Measurements from ENCODE around the gene SPRYD7.
A peak's percentile ranks its signal among the peaks of the same experiment; 100 is the strongest.
"Not testable (repeated sequence)": the region's sequence is repeated elsewhere in the genome, so short reads cannot be mapped to it uniquely, and the experiment has no call there.

The SPRYD7 gene, protein sequence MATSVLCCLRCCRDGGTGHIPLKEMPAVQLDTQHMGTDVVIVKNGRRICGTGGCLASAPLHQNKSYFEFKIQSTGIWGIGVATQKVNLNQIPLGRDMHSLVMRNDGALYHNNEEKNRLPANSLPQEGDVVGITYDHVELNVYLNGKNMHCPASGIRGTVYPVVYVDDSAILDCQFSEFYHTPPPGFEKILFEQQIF

DNA sequence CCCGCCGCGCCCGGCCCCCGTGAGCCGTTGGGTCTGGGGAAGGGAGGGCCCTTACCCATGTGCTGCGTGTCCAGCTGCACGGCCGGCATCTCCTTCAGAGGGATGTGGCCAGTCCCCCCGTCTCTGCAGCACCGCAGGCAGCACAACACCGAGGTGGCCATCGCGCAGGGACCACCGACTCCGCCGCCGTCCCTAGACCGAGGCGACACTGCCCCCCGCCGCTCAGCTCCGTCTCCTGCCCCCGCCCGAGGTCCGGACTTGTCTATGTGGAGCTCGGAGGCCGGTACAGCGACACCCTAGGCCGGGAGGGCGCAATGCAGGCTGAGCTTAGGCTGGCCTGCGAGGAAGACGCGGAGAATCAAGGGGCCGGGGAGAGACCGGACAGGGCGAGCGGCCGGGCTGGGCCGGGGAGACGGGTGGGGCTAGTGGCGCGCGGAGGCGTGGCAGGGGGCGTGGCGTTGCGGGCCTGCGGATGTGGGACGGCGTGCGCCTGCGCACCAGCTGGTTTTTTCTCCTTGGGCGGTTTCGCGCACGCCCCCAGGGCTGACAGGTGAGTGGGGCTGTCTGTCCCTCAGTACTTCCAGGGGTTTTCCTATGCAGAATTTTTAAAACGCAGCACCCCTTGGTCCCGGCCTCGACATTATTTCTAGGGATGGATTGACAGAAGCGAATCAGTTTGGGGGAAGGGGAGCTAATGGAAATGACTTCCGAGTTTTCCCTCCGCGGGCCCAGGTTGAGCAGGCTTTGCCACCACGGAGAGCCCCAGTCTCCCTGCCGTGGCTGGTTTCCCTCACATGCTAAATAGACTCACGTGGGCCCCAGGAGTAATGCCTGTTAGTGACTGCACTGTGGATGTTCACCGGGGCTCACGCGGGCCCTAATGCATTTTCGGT lies at the start of gene SPRYD7:
TSS of gene SPRYD7 (minus strand) at position 266 of the 893 bp plus-strand sequence. CDS start at position 161, 105 bp downstream.
- DNase-seq = peak; percentile 88

DNA sequence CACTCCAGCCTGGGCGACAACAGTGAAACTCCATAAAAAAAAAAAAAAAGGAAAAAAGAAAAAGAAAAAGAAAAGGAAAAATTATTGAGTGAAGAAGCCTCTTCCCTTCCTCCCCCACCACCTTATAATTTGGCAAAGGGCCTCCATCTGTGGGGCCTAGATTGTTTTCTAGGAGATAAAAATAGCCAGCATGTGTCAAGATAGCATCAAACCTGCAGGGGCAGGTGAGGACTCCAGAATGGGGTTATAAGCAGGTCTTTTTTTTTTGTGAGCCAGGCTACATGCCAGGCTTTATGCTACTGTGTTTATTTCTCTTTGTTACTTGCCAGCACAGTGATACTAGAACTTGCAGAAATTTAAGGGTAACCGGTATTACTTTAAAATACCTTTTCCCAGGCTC lies 49.0 kb upstream of the SPRYD7 start:
- no peak for DNase-seq

DNA sequence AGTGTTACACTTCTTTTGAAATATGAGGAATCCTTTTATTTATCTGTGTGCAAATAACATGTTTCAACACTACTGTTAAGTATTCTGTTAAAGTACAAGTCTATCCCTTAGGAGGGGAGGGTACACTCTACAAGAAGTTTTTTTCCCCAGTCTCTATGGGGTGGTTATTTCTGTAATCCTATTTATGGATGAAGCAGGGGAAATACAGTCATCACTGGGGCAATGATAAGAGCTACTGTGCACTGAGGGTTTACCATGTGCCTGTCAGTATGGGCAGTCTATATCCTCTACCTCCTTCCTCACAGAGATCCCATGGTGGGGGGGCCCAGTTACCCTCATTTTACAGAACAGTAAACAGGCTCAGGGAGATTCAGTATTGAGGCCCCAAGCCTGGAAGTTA lies 44.1 kb upstream of the SPRYD7 start:
- DNase-seq = no peak

DNA sequence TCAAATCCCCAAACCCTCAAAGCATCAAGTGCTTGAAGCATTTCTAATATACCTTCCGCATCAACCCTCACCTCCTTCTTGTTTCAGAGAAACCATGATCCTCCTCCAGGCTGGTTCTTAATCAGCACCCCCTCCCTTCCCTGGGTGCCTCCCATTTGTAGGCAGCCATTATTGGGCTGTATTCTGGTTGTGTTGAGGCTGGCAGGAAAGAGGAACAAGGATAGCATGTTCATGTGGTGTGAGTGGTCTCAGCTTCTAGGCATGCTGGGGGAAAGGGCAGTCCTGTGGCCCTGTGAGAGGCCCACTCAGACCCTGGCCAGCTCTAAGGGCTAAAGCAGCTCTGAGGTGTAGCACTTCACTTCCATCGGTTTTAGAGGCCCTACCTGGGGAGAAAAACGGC lies 41.9 kb upstream of the SPRYD7 start:
- no peak for DNase-seq

DNA sequence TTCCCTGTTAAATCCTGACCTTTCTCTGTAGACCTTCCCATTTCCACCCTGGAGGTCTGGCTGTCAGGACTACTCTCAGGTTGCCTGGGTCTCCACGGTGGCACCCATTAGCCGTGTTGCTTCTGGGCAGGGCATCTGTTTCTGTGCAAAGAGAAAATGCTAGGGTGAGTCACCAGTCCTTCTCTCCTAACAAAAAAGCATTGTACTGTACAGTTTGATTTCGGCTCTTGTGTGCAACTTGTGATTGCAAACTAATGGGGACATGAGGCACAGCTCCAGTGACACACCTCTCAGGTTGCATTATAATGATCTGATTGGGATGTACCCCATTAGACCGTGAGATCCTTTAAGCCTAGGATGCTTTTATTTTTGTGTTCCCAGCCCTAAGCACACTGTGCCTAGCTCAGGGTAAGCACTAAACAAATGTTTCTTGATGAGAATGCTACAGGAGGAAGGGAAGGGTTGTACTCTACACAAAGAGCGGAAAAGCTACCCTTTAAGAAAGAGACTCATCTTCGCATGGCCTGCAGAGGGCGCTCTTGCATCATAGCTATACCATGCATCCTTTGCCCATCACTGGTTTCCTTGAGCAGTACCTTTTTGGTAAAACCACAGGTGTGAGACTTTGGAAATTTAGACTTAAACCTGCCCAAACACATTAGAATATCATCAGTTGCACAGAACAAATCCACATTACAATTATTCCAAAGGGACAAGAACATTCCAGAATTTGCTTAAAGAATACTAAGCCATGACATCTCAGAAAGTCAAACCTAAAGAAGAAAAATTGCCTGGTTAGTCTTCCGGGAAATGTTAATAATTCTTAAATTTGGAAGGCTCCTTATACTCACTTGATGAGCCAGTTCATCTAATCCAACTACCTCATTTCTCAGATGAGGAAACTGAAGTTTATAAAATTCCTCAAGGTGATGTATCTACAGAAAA lies 40.4 kb upstream of the SPRYD7 start:
- DNase-seq = peak; percentile 72

DNA sequence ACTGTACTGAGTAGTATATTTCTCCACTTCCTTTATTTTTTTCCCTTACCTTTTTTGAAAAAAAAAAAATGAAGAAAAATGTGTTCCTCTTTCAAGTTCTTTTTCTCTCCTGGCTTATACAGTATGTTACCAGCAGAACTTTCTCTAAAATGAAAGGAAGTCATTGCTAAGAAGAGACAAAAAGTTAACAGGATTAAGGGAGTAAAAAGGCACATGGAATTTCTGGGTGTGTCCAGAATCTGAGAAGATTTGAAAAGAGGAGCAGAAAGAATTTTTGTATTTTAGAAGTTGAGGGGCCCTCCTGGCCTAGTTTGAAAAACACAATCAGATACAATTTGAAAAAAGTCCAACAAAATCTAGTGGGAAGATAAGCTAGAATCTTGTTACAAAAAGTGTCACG lies 39.7 kb upstream of the SPRYD7 start:
- no peak for DNase-seq

DNA sequence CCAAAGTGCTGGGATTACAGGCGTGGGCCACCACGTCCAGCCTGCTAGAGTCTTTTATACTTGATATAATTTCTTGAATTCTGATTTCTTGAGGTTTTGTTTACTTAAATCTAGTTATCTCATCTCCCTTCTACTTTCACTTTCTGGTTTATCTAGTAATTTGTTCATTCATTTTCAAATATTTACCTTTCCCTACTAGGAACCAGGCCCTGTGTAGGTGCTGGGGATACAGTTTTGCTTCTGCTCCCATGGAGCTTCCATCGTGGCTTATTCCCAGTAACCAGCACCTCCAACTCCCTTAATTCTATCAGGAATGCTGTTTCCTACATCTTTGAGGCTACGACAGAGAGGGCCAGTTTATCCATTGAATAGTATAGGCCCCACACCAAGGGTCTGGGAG lies 36.6 kb upstream of the SPRYD7 start:
- no peak for DNase-seq

DNA sequence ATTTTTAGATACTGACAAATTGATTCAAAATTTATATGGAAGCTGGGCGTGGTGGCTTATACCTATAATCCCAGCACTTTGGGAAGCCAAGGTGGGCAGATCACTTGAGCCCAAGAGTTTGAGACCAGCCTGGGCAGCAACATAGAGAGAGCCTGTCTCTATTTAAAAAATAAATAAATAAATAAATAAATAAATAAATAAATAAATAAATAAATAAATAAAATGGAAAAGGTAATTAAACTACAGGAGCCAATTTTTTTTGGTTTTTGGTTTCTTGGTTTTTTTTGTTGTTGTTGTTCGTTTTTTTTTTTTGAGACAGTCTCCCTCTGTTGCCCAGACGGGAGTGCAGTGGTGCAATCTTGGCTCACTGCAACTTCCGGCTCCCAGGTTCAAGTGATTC lies 31.3 kb upstream of the SPRYD7 start:
- no peak for DNase-seq

DNA sequence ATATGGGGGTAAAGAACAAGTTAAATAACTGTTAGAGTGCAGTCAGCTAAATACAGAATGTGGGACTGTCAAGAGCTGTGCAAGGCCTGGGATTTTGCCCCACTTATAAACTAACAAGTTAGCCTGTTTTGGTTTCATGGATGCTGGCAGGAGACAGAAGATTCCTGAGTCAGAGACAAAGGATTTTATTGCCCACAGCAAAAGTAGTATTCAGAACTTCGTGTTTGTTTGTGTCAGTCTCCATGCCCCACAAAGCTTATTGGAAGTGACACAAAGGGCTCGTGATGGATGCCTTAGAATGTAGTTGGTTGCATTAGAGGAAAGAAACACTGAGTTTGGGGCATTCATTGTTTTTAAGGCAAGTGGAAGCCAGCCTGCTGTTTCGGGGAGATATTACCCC lies 22.2 kb upstream of the SPRYD7 start:
- DNase-seq = no peak

DNA sequence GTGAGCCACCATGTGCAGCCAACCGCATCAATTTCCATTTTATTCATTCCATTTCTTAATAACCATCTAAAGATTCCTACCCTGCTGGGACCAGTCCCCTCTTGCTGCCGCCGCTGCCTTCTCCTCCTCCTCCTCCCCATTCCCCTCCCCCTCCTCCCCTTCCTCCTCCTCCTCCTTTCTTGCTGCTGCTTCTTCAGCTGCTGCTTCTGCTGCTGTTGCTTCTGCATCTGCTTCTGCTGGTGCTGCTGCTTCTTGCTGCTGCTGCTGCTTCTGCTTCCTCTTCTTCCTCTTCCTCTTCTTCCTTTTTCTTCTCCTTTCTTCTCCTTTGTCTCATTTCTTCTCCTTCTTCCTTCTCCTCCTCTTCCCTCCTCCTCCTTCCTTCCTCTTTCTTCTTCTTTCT lies 20.0 kb upstream of the SPRYD7 start:
- DNase-seq = no peak

DNA sequence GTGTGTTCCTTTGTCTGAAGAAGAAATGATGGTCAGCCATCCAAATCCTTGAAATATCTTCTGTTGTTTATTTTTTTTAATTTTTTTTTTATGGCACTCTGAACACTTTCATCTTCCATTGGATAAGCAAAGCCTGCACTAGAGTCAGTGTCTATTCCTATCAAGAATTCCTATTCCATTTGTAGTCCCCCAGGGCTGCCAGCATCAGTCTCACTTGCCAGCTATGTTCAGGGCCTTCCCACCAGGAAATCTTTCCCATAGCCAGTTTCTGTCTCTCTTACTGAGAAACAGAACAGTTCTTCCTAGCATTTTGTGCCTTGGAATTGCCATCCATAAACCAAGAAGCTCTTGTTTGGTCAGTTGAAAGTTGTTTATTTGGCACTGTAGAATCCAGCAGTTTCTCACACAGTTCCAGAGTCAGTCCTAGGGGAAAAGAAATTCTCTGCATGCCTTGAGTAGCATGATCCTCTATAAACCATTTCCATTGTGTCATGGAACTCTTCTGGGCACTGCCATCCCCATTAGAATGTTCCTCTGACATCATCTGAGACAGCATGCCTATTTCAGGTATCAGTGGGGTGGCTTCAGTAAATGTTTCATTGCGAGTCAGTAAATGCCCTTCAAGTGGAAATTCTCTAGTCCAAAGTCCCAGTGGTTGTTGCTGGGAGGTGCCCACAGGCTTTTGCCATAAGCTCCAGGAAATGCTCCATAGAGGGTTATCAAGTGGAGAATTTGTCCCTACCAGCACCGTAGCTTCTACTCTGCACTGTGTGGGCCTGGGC lies 18.7 kb upstream of the SPRYD7 start:
- no peak for DNase-seq

DNA sequence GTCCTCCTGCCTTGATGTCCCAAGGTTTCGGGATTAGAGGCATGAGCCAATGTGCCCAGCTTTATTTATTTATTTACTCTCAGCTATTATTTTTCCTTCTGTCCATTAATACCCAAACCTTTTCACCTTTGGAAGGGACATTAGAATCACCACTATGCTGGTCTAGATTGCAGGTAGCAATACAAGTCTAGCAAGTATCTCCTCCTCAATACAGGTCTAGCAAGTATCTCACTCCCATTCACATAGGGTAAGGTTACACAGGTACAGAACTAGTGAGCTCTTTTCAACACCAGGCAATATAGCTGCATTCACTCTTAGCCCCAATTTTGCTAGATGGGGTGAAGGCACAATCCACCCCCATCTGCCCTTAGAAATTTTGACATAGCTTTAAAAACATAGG lies 17.4 kb upstream of the SPRYD7 start:
- DNase-seq = no peak

DNA sequence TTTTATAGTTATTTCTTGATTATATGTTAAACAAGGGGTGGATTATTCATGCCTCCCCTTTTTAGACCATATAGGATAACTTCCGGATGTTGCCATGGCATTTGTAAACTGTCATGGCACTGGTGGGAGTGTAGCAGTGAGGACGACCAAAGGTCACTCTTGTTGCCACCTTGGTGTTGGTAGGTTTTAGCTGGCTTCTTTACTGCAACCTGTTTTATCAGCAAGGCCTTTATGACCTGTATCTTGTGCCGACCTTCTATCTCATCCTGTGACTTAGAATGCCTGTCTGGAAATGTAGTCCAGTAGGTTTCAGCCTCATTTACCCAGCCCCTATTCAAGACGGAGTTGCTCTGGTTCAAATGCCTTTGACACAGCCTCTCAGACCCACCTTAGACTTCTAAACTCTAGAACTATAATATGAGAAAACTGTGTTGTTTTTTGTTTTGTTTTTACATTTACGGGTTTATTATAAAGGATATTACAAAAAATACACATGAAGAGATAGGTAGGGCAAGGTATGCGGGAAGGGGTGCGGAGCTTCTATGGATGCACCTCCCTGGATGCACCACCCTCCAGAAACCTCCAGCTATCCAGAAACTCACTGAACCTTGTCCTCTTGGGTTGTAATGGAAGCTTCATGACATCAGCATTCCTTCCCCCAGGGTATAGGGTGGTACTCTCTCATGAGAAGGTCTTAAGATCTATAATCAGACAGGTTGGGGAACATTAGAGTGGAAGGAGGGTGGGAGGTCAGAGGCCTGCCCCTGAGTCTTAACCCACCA lies 15.8 kb upstream of the SPRYD7 start:
- no peak for DNase-seq

DNA sequence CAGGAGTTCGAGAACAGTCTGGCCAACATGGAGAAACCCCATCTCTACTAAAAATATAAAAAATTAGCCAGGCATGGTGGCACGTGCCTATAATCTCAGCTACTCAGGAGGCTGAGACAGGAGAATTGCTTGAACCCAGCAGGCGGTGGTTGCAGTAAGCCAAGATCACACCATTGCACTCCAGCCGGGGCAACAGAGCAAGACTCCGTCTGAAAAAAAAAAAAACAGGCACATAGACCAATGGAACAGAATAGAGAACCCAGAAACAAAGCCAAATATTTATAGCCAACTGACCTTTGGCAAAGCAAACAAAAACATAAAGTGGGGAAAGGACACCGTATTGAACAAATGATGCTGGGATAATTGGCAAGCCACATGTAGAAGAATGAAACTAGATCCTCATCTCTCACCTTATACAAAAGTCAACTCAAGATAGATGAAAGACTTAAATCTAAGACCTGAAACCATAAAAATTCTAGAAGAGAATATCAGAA lies 12.7 kb upstream of the SPRYD7 start:
- DNase-seq = not testable (repeated sequence)

DNA sequence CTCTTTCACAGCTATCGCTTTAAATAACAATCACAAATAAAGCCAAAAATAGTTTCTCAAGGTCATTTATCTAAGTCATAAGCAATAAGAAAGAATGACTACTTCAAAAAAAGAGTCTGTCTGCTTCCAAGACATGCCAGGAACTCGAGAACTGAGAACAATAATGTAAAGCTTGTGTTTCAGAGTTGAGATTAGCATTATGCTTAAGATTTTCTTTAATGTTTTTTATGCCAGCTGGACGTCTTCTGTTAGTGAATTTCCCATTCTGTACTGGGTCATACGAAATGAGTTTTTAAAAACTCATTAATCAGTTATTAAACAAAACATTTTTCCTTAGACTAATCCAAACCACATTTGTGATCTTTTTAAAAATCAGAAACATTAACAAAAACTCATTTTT lies 3.2 kb upstream of the SPRYD7 start:
- DNase-seq = no peak

DNA sequence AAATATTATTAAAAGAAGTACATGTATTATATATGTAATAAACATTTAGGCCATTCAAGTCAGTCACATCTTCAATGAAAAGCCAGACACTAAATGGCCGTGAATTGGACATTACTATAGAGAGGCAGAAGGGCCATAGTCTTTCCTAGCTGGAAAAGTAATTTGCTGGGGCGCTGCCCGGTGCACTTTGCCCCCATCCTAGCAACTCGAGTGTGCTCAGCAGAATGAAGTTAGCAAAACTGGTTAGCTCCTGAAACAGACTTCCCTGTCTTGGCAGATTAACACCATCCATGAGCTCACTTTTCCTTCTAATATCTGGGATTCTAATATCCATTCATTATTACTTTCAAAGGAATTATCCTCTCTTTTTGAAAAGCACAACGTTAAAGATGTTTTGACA lies 2.8 kb upstream of the SPRYD7 start:
- DNase-seq = no peak

DNA sequence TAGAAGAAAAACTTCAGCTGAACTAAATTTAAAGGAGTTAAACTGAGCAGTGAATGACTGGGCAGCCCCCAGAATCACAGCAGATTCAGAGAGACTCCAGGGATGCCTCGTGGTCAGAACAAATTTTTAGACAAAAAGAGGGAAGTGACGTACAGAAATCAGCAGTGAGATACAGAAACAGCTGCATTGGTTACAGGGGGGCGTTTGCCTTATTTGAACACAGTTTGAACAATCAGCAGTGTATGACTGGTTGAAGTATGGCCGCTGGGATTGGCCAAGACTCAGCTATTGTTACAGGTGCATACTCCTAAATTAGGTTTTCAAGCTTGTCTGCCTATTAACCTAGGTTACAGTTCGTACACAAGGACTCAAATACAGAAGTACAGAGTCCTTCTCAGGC lies 2.2 kb upstream of the SPRYD7 start:
- DNase-seq = no peak

DNA sequence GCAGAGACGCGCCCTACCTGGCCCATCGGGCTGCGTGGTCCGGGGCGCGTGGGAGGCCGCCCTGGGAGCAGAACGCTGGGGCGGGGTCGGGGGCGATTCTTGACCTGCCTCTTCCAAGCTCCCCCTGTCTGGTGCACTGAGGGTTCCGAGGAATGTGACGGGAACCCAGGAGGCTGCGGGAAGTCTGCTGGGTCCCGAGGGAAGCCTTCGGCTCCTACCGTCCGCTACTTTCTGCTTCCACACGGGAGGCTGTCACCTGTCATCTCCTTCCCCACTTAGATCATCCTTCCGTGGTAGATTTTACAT lies 781 bp upstream of the SPRYD7 start:
- no peak for DNase-seq

DNA sequence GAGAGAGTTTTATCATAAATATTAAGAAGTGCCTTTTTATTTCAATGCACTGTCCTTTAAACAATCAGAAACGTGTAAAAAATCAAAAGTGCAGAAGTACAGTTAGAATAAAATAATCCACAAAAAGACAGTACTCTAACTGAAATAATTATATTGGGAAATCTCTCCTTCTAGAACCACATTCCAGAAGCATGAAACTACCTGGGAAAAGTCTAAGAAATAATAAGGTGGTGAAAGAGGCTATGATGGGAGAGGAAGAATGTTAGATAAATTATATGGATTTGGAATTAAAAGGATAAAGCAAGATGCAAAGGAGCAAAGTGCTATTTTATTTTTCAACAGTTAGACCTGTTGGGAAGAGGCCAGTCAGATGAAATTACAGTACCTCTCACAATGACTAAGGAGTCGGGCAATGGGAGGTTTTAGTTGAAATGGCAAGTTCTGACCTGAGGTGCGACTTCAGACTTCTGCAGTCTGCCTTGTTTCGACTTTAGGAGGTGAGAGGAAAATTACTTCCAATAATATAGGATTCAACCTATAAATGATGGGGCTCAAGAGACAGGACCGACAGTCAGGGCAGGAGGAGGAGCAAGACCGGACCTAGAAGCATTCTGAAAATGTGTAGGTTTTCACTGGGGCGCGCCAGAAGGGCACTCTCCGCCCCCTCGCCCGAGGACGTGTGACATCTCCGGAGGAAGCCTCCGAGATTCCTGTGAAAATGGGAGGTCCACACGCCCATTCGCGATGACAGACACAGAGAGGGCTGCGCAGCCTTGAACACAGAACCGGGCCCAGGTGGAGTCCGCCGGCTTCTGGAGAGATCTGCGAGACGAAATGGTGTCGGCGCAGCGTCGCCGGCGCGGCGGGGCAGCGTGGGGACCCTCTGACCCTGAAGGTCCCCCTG lies 717 bp downstream of the SPRYD7 start:
- DNase-seq = peak; percentile 3

DNA sequence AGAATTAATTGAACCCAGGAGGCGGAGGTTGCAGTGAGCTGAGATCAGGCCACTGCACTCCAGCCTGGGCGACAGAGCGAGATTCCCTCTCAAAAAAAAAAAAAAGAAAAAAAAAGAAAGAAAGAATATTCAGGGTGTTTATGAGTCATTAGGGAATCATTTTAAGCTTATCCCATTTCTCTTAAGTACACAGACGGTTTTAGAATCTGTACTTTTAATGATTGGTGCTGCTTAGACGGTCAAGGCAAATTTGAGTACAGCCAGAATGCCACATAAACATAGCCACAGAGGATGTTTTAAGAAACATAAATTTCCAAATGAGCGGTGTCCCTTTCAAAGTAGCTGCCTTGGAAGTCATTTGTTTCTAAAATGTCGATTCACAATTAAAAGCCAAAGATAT lies 2.6 kb downstream of the SPRYD7 start:
- DNase-seq = no peak

DNA sequence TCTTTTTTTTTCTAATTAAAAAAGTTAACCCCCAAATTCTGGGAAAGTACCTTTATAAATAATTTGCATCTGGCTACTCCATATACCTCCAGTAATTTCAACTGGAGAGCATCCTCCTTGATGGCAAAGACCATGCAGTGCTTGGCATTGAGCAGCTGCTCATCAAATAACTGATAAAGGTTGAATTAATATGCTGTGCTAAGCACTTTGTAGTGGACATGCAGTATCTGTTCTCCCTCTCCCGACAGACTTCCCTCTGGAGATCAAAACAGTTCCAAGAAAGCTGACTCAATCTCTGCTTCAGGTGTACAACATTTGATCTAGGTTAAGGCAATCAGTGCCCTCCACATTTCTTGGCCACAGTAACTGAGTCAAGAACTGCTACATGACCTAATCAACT lies 3.3 kb downstream of the SPRYD7 start:
- no peak for DNase-seq

Data from KG1 (cell line).